Measurements from ENCODE around the gene TGFB1.
"Not testable (repeated sequence)": the region's sequence is repeated elsewhere in the genome, so short reads cannot be mapped to it uniquely, and the experiment has no call there.

The TGFB1 gene

DNA sequence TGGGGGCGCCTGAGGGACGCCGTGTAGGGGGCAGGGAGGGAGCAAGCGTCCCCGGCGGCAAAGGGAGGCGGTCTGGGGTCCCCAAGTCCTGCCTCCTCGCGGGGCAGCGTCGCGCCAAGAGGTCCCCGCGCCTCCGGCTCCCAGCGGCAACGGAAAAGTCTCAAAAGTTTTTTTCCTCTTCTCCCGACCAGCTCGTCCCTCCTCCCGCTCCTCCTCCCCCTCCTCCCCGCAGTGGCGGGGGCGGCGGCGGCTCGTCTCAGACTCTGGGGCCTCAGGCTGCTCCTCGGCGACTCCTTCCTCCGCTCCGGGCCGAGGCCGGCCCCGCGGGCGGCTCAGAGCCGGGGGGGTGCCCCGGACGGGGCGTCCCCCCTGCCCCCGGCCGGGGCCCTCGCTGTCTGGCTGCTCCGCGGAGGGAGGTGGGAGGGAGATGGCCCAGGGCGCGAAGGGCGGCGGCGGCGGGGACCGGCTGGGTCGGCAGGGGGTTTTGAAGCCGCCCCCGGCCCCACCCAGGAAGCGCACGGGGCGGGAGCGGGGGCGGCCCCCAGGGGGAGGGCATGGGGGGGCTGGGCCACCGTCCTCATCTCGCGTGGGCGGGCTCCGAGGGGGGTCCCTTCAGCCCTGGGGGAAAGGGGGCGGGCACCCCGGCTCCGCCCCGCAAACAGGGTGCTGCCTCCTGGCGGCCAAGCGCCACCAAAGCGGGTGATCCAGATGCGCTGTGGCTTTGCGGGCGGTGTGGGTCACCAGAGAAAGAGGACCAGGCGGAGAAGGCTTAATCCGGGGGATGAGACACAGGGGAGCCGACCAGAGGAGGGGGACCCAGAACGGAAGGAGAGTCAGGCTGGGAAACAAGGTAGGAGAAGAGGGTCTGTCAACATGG lies at the start of gene TGFB1:
Gene TGFB1 (minus strand): TSS at position 457 of the 877 bp plus-strand sequence. CDS start 878 bp downstream, outside the sequence.
- FAIRE-seq: no peak

- no peak for FAIRE-seq
These were observed 48.3 kb upstream of the TGFB1 start for GRCh38 chr19:41402010-41402409.

GRCh38 chr19:41401483-41401882 lies 47.8 kb upstream of the TGFB1 start:
- FAIRE-seq: no peak

DNA sequence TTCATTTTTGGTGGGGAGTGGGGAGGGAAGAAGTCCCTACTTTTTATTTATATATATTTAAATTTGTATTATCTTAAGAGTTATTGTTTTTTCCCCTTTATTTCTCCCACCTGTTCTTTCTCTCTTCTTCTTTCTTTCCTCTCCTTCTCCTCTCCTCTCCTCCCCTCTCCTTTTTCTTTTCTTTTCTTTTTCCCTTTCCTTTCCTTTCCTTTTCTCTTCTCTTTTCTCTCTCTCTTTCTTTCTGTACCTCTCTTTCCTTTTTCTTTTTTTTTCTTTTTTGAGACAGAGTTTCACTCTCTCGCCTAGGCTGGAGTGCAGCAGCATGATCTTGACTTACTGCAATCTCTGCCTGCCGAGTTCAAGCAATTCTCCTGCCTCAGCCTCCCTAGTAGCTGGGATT lies 45.8 kb upstream of the TGFB1 start:
- FAIRE-seq: no peak

GRCh38 chr19:41399091-41399490 lies 45.4 kb upstream of the TGFB1 start:
- FAIRE-seq: no peak

GRCh38 chr19:41398598-41398997 lies 44.9 kb upstream of the TGFB1 start:
- FAIRE-seq: no peak

- FAIRE-seq: no peak
These were observed 44.3 kb upstream of the TGFB1 start for GRCh38 chr19:41398050-41398418.

DNA sequence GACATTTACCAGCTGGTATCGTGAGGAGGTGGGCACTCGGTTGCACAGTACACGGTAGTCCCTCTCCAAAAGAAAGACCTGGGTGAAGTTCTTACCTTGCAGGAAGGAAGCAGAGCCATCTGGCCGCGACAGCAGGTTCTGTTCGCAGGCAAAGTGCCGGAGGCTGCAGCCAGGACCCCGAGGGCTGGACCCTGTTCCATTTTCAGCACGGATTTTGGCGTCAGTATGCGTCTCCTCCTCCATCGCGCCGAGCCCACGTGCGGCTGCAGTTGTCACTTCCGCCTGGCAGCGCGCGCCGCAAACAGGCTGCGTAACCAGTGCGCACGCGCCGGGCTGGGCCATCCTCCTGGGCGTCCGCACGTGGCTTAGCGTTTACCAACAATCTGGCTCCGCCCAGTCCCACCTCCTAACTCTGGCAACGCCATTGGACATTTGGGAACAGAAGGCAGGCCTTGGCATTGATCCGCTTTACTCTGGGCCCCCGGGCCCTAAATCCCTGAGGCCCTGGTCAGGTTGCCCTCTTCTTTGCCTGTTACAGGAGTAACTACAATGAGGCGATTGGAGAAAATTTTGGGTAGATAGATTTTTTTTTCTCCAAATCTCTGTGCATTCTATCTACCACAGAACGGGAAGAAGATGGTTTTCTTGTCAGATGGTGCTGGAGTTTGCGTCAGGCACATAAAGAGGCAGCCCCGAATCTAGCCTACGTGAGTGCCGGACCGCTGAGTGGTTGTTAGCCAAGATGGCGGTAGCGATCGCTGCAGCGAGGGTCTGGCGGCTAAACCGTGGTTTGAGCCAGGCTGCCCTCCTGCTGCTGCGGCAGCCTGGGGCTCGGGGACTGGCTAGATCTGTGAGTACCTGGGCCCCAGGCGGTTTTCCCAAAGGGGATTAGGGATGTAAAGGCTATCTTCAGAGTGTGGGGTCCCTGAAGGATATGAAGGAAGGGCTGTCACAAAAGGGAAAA lies 43.6 kb upstream of the TGFB1 start, which contains the start of the genes BCKDHA and EXOSC5:
Gene BCKDHA (plus strand): TSS at position 733 of the 964 bp plus-strand sequence. CDS start 10 bp downstream, at position 743.
Gene EXOSC5 (minus strand): TSS at position 274 of the 964 bp plus-strand sequence. CDS start 31 bp downstream, at position 243.
- FAIRE-seq: peak; percentile 96

DNA sequence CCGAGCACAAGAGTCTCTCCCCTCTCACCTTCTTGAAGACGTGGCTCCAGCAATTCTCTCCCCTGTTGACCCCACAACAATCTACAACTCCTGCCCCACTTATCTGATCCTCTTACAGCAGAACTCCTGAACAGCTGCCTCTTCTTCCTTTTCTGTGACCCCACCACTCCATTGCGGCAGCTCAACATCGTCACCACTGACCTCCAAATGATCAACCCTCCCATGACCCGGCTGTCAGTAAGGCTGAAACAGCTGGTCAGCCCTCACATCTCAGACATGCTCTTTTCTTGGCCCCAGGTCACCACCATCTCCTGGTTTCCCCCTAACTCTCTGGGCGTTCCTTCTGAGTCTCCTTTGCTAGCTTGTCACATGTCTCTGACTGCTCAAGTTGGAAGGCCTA lies 41.6 kb upstream of the TGFB1 start:
- no peak for FAIRE-seq

- FAIRE-seq: no peak
These were observed 39.1 kb upstream of the TGFB1 start for GRCh38 chr19:41392775-41393174.

DNA sequence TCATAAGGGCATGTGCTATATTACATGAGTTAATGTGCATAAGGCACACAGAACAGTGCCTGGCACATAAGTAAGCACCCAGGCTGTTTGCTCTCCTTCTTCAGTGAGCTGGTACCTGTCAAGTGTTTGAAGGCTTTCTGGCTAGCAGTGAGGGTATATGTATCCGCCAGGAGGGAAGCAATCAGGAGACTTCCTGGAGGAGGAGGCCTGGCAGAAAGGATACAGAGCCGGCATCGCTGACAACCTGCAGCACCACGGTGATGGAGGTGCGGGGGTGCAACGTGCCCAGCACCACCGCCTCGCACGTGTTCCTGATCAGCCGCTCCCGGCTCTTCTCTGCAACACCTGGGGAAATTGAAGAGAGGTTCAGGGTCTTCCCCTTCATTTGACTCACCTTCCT lies 37.9 kb upstream of the TGFB1 start:
- no peak for FAIRE-seq

- FAIRE-seq: no peak
These were observed 32.7 kb upstream of the TGFB1 start for GRCh38 chr19:41386442-41386841.

DNA sequence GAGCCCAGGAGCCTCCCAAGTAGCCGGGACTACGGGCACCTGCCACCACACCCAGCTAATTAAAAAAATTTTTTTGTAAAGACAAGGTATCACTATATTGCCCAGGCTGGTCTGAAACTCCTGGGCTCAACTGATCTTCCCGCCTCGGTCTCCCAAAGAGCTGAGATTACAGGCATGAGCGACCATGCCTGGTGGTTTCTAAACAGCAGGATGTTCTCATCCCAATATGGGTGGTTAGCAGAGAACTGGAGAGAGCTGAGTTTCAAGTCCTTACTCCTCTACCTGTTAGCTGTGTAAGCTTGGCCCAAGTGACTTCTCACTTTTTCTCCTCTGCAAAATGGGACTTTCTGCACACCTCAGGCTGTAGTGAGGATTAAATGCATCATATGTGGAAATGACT lies 30.6 kb upstream of the TGFB1 start:
- FAIRE-seq: no peak

GRCh38 chr19:41381536-41381935 lies 27.8 kb upstream of the TGFB1 start:
- FAIRE-seq: not testable (repeated sequence)

DNA sequence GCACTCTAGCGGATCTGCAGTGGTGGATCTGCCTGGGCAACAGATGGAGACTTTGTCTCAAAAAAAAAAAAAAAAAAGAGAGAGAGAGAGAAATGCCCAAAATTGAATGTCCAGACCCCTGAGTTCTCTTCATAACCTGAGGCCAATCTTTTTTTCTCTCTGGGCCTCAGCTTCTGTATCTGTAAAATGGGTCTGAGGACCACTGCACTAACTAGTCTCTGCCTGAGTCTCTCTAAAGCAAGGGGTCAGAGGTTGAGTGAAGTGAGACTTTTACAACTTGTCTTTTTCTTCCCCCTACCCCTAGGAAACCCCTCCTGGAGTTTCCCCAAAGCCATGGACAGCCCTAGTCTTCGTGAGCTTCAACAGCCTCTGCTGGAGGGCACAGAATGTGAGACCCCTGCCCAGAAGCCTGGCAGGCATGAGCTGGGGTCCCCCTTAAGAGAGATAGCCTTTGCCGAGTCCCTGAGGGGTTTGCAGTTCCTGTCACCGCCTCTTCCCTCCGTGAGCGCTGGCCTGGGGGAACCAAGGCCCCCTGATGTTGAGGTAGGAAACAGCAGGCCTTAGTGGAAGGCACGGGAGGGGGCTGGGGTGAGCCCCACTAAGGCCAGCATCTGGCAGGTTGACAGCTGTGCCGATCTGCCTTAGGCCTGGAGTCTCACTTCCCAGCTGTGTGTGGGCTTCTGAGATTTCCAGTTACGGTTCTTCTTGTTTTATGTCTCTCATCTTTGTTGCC lies 24.4 kb upstream of the TGFB1 start:
- no peak for FAIRE-seq

GRCh38 chr19:41376998-41377365 lies 23.3 kb upstream of the TGFB1 start:
- no peak for FAIRE-seq

- FAIRE-seq: no peak
These were observed 22.7 kb upstream of the TGFB1 start, which contains the start of gene TMEM91 for GRCh38 chr19:41376241-41376997. Gene TMEM91 (plus strand): TSS chr19:41376533. CDS start chr19:41378310, 1,777 bp downstream.

DNA sequence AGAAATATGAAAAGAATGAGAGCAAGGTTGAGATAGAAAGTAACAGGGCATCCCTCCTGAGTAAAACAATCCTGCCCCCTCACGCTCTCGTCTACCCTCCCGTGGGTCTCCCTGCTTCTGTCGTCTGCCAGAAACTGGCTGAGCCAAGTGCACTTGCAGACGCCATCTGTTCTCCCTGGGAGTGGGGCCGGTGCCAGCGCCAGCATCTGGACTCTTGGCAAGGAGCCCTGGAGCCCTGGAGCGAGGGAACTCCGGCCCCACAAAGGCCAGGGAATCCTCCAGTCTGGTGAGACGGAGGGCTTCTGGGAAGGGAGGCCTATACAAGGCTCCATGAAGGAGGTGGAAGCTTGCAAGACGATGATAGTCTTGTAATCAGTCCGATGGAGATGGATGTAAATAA lies 20.3 kb upstream of the TGFB1 start:
- peak; percentile 65 for FAIRE-seq

DNA sequence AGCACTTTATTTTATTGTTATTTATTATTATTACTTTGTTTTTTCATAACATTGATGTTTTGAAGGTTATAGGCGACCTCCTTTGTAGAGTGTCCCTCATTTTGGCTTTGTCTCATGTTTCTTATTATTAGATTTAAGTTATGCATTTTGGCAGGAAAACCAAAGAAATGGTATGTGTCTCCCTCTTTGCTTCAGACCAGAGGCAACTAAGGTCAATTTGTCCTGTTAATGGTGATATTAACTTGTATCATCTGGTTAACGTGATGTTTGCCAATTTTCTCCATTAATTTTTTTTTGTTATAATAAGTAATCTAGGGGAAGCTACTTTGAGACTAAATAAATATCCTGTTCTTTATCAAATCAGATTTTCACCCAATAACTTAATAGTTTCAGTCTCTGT lies 18.8 kb upstream of the TGFB1 start:
- FAIRE-seq: peak; percentile 92

GRCh38 chr19:41371541-41371940 lies 17.8 kb upstream of the TGFB1 start:
- FAIRE-seq: no peak

DNA sequence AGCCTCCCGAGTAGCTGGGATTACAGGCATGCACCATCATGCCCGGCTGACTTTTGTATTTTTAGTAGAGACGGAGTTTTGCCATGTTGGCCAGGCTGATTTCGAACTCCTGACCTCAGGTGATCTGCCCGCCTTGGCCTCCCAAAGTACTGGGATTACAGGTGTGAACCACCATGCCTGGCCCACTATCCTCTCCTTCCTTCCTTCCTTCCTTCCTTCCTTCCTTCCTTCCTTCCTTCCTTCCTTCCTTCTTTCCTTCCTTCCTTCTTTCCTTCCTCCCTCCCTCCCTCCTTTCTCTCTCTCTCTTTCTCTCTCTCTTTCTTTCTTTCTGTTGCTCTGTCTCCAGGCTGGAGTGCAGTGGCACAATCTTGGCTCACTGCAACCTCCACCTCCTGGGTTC lies 17.4 kb upstream of the TGFB1 start:
- FAIRE-seq: not testable (repeated sequence)

DNA sequence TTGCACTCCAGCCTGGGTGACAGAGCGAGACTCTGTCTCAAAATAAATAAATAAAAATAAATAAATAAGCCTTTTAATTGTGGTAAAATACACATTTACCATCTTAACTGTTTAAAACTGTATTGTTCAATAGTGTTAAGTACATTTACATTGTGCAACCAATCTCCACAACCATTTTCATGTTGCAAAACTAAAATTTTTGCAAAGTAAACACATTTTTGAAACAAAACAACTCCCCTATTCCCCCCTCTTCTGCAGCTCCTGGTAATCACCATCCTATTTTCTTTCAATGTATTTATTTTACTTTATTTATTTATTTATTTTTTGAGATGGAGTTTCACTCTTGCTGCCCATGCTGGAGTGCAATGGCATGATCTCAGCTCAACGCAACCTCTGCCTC lies 16.0 kb upstream of the TGFB1 start:
- FAIRE-seq: no peak
